ENCODE measurements around the gene DCP1A. TPM values are rescaled to one million over a fixed set of nuclear protein-coding genes. Genes with fewer than 3 reads are reported as not detected.

Gene DCP1A
- polyA plus RNA-seq, 1 of the 3 experiments (the other 2 are of a cell fraction) = 12.9 TPM

DNA sequence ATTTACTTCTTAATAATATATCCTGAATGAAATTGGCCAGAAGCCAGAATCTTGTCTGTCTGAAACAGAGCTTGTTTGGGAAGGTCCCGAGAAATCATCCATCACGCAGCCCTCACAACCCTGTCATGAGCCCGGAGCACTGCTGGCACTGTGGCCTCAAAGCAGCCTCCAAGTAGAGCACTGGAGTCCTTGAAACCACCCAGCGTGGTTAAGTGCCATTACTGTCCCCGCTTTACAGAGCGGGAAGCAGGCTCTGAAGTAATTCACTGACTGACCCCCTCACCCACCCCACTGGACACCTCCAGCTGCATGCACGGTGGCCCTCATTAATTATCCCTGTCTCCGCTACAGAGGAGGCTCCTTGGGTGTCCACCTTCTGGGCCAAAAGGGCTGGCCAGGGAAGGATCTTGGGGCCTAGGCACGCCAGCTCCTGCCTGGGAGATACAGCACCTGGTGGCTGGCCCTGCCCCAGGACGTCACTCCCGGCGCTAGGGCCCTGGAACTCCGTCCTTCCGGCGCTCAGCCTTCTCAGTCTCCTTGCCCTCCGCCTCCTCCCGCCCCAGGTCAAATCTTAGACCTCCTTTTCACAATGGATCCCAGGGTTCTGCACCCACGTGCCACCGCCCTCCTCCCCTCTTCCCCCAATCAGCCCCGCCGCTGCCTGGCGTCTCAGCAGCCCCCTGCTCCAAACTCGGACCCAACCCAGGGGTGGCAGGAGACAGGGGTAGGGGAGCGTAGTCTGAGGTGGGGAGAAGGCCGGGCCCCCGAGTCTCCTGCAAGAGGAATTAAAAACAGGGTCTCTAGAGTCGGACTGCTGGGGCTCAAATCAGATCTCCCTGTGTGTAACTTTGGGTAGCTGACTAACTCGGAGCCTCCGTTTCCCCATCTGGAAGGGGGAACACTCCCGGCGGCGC is 92.6 kb downstream of the DCP1A start:
- H3K9me2 ChIP-seq = no peaks in the 10 kb centered on the region
- H3K9ac ChIP-seq = peak overlapping the region; percentile 80
- H3F3A ChIP-seq (replicated peaks; ENCODE audit: insufficient read depth) = no peaks in the 10 kb centered on the region
- peak overlapping the region; percentile 79 to 92 for H3K4me3 ChIP-seq (ENCODE audit: low read depth in 2 of 2, low read length in 1 of 2)
- ChIA-PET CTCF (interaction anchor here (0.9 to 1.2 kb wide), 8 partner anchors 10 to 141 kb away, joined by 3 to 4 read pairs (median 3); no protein-coding TSS in a partner anchor), POLR2A (no interaction called here)
- no peaks in the 10 kb centered on the region for H3K9me3 ChIP-seq
- WGBS (ENCODE audit: low lambda C conversion rate) = 6% methylated on average over 20 of the region's 32 CpGs
- DNase-seq = peak; percentile 76
- peak overlapping the region; percentile 88 for H3K4me2 ChIP-seq
- H3K27me3 ChIP-seq (ENCODE audit: insufficient read depth) = no peaks in the 10 kb centered on the region
- H3K36me3 ChIP-seq (replicated peaks in 1 of 2; ENCODE audit: control insufficient read depth in 1 of 2, insufficient read depth in 2 of 2, low read length in 1 of 2) = peaks cover 0 to 4% of the 10 kb centered on the region in 2 experiments
- H3K79me2 ChIP-seq (ENCODE audit: insufficient read depth) = peaks cover 60% of the 10 kb centered on the region
- peaks cover 11 to 22% of the 10 kb centered on the region in 2 experiments; a peak in 2 of 4 replicates for H3K4me1 ChIP-seq (ENCODE audit: control insufficient read depth in 1 of 2, insufficient read depth in 2 of 2, low read depth in 1 of 2, low read length in 1 of 2)
- TF ChIP-seq SIN3A (IDR thresholded peaks at IDR 0.05; ENCODE audit: borderline replicate concordance, low read depth, low read length) (peak; percentile 59; the same call in 1 of the 2 replicates), FOXM1 (IDR thresholded peaks at IDR 0.05; ENCODE audit: low read depth) (no peak), RAD21 (IDR thresholded peaks at IDR 0.05; ENCODE audit: low read length) (no peak), RXRA (IDR thresholded peaks at IDR 0.05; ENCODE audit: borderline replicate concordance, low read depth) (no peak), FOSL2 (IDR thresholded peaks at IDR 0.05; ENCODE audit: borderline replicate concordance, low read depth) (no peak), GATA2 (CRISPR knock-in tag; IDR thresholded peaks at IDR 0.05) (no peak), CHD2 (IDR thresholded peaks at IDR 0.05; ENCODE audit: low read length, partially characterized antibody) (no peak), RFX5 (IDR thresholded peaks at IDR 0.05; ENCODE audit: low read length) (no peak), TCF12 (IDR thresholded peaks at IDR 0.05) (no peak), EP300 (IDR thresholded peaks at IDR 0.05; ENCODE audit: borderline replicate concordance in 1 of 2, low read depth in 1 of 2, low read length in 1 of 2) (no peak), MEF2A (IDR thresholded peaks at IDR 0.05; ENCODE audit: borderline replicate concordance, low read depth) (no peak), TAF1 (IDR thresholded peaks at IDR 0.05; ENCODE audit: borderline replicate concordance, low read depth, low read length) (peak; percentile 13; the same call in 1 of the 2 replicates), EZH2phosphoT487 (IDR thresholded peaks at IDR 0.05; ENCODE audit: borderline replicate concordance, low read depth) (no peak), SMC3 (IDR thresholded peaks at IDR 0.05; ENCODE audit: low read depth, low read length) (no peak), MXI1 (IDR thresholded peaks at IDR 0.05; ENCODE audit: low read depth, low read length) (peak; percentile 65), NRF1 (IDR thresholded peaks at IDR 0.05; ENCODE audit: low read depth, low read length) (no peak)
- TF ChIP-seq, protein P1, sequence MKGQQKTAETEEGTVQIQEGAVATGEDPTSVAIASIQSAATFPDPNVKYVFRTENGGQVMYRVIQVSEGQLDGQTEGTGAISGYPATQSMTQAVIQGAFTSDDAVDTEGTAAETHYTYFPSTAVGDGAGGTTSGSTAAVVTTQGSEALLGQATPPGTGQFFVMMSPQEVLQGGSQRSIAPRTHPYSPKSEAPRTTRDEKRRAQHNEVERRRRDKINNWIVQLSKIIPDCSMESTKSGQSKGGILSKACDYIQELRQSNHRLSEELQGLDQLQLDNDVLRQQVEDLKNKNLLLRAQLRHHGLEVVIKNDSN (IDR thresholded peaks at IDR 0.05; ENCODE audit: borderline replicate concordance, low read depth) = 0 out of 2 replicates have a peak, but pooled peaks have one; percentile 7
- TF ChIP-seq, protein P2, sequence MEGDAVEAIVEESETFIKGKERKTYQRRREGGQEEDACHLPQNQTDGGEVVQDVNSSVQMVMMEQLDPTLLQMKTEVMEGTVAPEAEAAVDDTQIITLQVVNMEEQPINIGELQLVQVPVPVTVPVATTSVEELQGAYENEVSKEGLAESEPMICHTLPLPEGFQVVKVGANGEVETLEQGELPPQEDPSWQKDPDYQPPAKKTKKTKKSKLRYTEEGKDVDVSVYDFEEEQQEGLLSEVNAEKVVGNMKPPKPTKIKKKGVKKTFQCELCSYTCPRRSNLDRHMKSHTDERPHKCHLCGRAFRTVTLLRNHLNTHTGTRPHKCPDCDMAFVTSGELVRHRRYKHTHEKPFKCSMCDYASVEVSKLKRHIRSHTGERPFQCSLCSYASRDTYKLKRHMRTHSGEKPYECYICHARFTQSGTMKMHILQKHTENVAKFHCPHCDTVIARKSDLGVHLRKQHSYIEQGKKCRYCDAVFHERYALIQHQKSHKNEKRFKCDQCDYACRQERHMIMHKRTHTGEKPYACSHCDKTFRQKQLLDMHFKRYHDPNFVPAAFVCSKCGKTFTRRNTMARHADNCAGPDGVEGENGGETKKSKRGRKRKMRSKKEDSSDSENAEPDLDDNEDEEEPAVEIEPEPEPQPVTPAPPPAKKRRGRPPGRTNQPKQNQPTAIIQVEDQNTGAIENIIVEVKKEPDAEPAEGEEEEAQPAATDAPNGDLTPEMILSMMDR (IDR thresholded peaks at IDR 0.05) = no peak
- TF ChIP-seq, protein P3, sequence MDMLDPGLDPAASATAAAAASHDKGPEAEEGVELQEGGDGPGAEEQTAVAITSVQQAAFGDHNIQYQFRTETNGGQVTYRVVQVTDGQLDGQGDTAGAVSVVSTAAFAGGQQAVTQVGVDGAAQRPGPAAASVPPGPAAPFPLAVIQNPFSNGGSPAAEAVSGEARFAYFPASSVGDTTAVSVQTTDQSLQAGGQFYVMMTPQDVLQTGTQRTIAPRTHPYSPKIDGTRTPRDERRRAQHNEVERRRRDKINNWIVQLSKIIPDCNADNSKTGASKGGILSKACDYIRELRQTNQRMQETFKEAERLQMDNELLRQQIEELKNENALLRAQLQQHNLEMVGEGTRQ (IDR thresholded peaks at IDR 0.05; ENCODE audit: borderline replicate concordance, low read depth, low read length) = 0 out of 2 replicates have a peak, but pooled peaks have one; percentile 4
- TF ChIP-seq, protein P4, sequence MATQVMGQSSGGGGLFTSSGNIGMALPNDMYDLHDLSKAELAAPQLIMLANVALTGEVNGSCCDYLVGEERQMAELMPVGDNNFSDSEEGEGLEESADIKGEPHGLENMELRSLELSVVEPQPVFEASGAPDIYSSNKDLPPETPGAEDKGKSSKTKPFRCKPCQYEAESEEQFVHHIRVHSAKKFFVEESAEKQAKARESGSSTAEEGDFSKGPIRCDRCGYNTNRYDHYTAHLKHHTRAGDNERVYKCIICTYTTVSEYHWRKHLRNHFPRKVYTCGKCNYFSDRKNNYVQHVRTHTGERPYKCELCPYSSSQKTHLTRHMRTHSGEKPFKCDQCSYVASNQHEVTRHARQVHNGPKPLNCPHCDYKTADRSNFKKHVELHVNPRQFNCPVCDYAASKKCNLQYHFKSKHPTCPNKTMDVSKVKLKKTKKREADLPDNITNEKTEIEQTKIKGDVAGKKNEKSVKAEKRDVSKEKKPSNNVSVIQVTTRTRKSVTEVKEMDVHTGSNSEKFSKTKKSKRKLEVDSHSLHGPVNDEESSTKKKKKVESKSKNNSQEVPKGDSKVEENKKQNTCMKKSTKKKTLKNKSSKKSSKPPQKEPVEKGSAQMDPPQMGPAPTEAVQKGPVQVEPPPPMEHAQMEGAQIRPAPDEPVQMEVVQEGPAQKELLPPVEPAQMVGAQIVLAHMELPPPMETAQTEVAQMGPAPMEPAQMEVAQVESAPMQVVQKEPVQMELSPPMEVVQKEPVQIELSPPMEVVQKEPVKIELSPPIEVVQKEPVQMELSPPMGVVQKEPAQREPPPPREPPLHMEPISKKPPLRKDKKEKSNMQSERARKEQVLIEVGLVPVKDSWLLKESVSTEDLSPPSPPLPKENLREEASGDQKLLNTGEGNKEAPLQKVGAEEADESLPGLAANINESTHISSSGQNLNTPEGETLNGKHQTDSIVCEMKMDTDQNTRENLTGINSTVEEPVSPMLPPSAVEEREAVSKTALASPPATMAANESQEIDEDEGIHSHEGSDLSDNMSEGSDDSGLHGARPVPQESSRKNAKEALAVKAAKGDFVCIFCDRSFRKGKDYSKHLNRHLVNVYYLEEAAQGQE (IDR thresholded peaks at IDR 0.05; ENCODE audit: low read depth, low read length) = no peak
- H3K27ac ChIP-seq (ENCODE audit: low read depth in 2 of 2, low read length in 1 of 2) = peak overlapping the region; percentile 76 to 85
- peaks cover 55% of the 10 kb centered on the region for H4K20me1 ChIP-seq (ENCODE audit: insufficient read depth)
- peak overlapping the region; percentile 51; the same call in 1 of the 2 replicates for H2AFZ ChIP-seq (ENCODE audit: low read depth)

Measured in SK-N-SH (cell line).